CD1c-positive myeloid dendritic cell (primary cell): Measurements from ENCODE around the gene VPREB3.
A peak's percentile ranks its signal among the peaks of the same experiment; 100 is the strongest.

Experiments
- DNase-seq: peaks from one replicate; pipeline ENCODE4 v3.0.0-alpha.2; 2016; ENCODE audit errors: extremely low spot score

The VPREB3 gene

GRCh38 chr22:23764899-23765881 is 11.0 kb upstream of the VPREB3 start:
- DNase-seq = no peak

GRCh38 chr22:23763954-23764353 is 9.7 kb upstream of the VPREB3 start:
- DNase-seq = no peak

GRCh38 chr22:23763579-23763945 is 9.3 kb upstream of the VPREB3 start:
- DNase-seq = peak; percentile 36

GRCh38 chr22:23762842-23763578 is 8.8 kb upstream of the VPREB3 start, which contains the start of gene C22orf15:
Gene C22orf15, plus strand, starts transcription at chr22:23762990. Its CDS starts 317 bp downstream, at chr22:23763307.
- no peak for DNase-seq

GRCh38 chr22:23760056-23760455 is 5.8 kb upstream of the VPREB3 start:
- DNase-seq = no peak

GRCh38 chr22:23759566-23759965 is 5.3 kb upstream of the VPREB3 start:
- no peak for DNase-seq

- DNase-seq = no peak
These were observed 2.7 kb upstream of the VPREB3 start for GRCh38 chr22:23756891-23757290.

- no peak for DNase-seq
These were observed 1.5 kb upstream of the VPREB3 start for GRCh38 chr22:23755711-23756110.

- no peak for DNase-seq
These were observed 883 bp upstream of the VPREB3 start for GRCh38 chr22:23754980-23755636.

GRCh38 chr22:23753385-23753784 is 840 bp downstream of the VPREB3 start:
- no peak for DNase-seq

- no peak for DNase-seq
These were observed 1.5 kb downstream of the VPREB3 start for GRCh38 chr22:23752750-23753149.

GRCh38 chr22:23752090-23752691 is 2.0 kb downstream of the VPREB3 start:
- DNase-seq = peak; percentile 11

GRCh38 chr22:23751441-23751996 is 2.7 kb downstream of the VPREB3 start:
- DNase-seq = peak; percentile 12

GRCh38 chr22:23750714-23751440 is 3.3 kb downstream of the VPREB3 start, which contains the start of gene ZNF70:
Gene ZNF70, minus strand, starts transcription at chr22:23751112. Its CDS starts 5,972 bp downstream, at chr22:23745140.
- peak; percentile 91 for DNase-seq

- no peak for DNase-seq
These were observed 3.9 kb downstream of the VPREB3 start for GRCh38 chr22:23750367-23750713.

GRCh38 chr22:23749841-23750301 is 4.4 kb downstream of the VPREB3 start:
- DNase-seq = no peak

GRCh38 chr22:23745791-23746190 is 8.4 kb downstream of the VPREB3 start:
- DNase-seq = no peak

- DNase-seq = no peak
These were observed 9.7 kb downstream of the VPREB3 start for GRCh38 chr22:23744485-23744884.

GRCh38 chr22:23744001-23744400 is 10.2 kb downstream of the VPREB3 start:
- DNase-seq = no peak

- DNase-seq = no peak
These were observed 10.9 kb downstream of the VPREB3 start for GRCh38 chr22:23743303-23743705.
